Vagina (tissue), 2 donors: Measurements from ENCODE around the gene SUPT4H1.

ENCODE experiments used
- POLR2AphosphoS5 ChIP-seq, 2 donors: sonication (generic); formaldehyde crosslinking; IDR thresholded peaks; one replicate each; pipeline ENCODE4 v1.9.0; 2017; ENCODE audit warnings: antibody characterized with exemption in 2 of 2, mild to moderate bottlenecking in 2 of 2, low read depth in 1 of 2; ENCODE audit not compliant: insufficient read depth in 1 of 2
- TF ChIP-seq, protein P1 (sequence below), 3 experiments: fragments of 450-650 bp in 2 of 3; fragments of 200-600 bp in 1 of 3; sonication (generic) in 1 of 3; IDR thresholded peaks; one replicate each; pipeline ENCODE4 v1.5.1; 2017 to 2019; ENCODE audit warnings: antibody characterized with exemption in 3 of 3, mild to moderate bottlenecking in 2 of 3, moderate library complexity in 2 of 3

DNA sequence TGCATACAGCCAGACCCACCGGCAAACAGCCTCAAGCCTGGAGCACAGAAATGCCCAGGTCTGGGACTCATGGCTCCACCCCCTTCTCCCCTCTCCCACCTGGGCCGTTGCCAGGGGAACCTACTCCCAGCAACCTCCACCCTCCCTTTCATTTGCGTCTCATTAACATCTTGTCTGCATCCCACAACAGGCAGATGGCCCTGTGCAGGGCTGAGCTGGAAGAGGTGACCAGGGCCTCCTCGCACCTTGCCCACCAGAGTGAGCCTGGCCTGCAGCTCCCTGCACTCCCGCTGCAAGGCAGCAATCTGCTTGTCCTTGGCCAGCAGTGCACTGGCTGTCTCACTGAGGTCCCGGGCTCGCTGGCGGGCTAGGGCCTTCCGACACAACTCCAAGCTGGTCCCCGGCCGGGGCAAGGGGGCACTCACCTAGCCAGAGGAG, 26.7 kb downstream of the SUPT4H1 start:
- TF ChIP-seq, protein P1, sequence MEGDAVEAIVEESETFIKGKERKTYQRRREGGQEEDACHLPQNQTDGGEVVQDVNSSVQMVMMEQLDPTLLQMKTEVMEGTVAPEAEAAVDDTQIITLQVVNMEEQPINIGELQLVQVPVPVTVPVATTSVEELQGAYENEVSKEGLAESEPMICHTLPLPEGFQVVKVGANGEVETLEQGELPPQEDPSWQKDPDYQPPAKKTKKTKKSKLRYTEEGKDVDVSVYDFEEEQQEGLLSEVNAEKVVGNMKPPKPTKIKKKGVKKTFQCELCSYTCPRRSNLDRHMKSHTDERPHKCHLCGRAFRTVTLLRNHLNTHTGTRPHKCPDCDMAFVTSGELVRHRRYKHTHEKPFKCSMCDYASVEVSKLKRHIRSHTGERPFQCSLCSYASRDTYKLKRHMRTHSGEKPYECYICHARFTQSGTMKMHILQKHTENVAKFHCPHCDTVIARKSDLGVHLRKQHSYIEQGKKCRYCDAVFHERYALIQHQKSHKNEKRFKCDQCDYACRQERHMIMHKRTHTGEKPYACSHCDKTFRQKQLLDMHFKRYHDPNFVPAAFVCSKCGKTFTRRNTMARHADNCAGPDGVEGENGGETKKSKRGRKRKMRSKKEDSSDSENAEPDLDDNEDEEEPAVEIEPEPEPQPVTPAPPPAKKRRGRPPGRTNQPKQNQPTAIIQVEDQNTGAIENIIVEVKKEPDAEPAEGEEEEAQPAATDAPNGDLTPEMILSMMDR (IDR thresholded peaks at IDR 0.05) = no peak
- no peak for TF ChIP-seq POLR2AphosphoS5 (IDR thresholded peaks at IDR 0.05; ENCODE audit: insufficient read depth in 1 of 2, low read depth in 1 of 2)
